Activated CD8-positive, alpha-beta memory T cell treated with anti-CD3 and anti-CD28 coated beads for 24 hours (primary cell): ENCODE results near the gene EMC9.

ENCODE experiments used
- DNase-seq: peaks from one replicate; pipeline ENCODE4 v3.0.0-alpha.2; 2020

Gene EMC9

GRCh38 chr14:24146978-24147760, 5.8 kb upstream of the EMC9 start, which contains the start of gene RNF31:
Gene RNF31, plus strand, starts transcription at chr14:24147498. Its CDS starts 201 bp downstream, at chr14:24147699.
- DNase-seq, result peak; percentile 96

- DNase-seq, result peak; percentile 95
These were observed 5.1 kb upstream of the EMC9 start, which contains the start of gene PSME2 for GRCh38 chr14:24146453-24146977. Gene PSME2, minus strand, starts transcription at chr14:24146610. Its CDS starts 29 bp downstream, at chr14:24146581.

GRCh38 chr14:24145690-24146452, 4.5 kb upstream of the EMC9 start:
- DNase-seq, result no peak

GRCh38 chr14:24145219-24145618, 3.8 kb upstream of the EMC9 start:
- no peak for DNase-seq

- no peak for DNase-seq
These were observed 3.1 kb upstream of the EMC9 start for GRCh38 chr14:24144451-24144850.

- no peak for DNase-seq
These were observed 2.1 kb upstream of the EMC9 start for GRCh38 chr14:24143511-24143910.

GRCh38 chr14:24139272-24139934, 2.0 kb downstream of the EMC9 start:
- DNase-seq, result no peak

- DNase-seq, result no peak
These were observed 2.8 kb downstream of the EMC9 start for GRCh38 chr14:24138396-24139271.

GRCh38 chr14:24137529-24138395, 3.6 kb downstream of the EMC9 start:
- no peak for DNase-seq

GRCh38 chr14:24136684-24137528, 4.5 kb downstream of the EMC9 start:
- no peak for DNase-seq

- peak; percentile 98 for DNase-seq
These were observed 5.3 kb downstream of the EMC9 start, which contains the start of gene PSME1 for GRCh38 chr14:24135834-24136683. Gene PSME1, plus strand, starts transcription at chr14:24136194. Its CDS starts 69 bp downstream, at chr14:24136263.

- no peak for DNase-seq
These were observed 5.9 kb downstream of the EMC9 start for GRCh38 chr14:24135584-24135833.

GRCh38 chr14:24133735-24134134, 7.7 kb downstream of the EMC9 start:
- DNase-seq, result no peak

- DNase-seq, result no peak
These were observed 8.4 kb downstream of the EMC9 start for GRCh38 chr14:24132976-24133375.

GRCh38 chr14:24132061-24132685, 9.2 kb downstream of the EMC9 start:
- DNase-seq, result peak; percentile 71

GRCh38 chr14:24131549-24131966, 9.8 kb downstream of the EMC9 start:
- no peak for DNase-seq

- no peak for DNase-seq
These were observed 10.5 kb downstream of the EMC9 start for GRCh38 chr14:24130717-24131548.

- DNase-seq, result no peak
These were observed 11.0 kb downstream of the EMC9 start, which contains the start of gene FITM1 for GRCh38 chr14:24130380-24130716. Gene FITM1, plus strand, starts transcription at chr14:24130659. Its CDS starts 905 bp downstream, at chr14:24131564.
